Measurements from ENCODE around the gene FOXD4. TPM values are rescaled to one million over a fixed set of nuclear protein-coding genes. Genes with fewer than 3 reads are reported as not detected.
"Not testable (repeated sequence)": the region's sequence is repeated elsewhere in the genome, so short reads cannot be mapped to it uniquely, and the experiment has no call there.

FOXD4 gene
- 0.23 TPM in 1 of 2 replicates, not detected in the other for total RNA-seq

DNA sequence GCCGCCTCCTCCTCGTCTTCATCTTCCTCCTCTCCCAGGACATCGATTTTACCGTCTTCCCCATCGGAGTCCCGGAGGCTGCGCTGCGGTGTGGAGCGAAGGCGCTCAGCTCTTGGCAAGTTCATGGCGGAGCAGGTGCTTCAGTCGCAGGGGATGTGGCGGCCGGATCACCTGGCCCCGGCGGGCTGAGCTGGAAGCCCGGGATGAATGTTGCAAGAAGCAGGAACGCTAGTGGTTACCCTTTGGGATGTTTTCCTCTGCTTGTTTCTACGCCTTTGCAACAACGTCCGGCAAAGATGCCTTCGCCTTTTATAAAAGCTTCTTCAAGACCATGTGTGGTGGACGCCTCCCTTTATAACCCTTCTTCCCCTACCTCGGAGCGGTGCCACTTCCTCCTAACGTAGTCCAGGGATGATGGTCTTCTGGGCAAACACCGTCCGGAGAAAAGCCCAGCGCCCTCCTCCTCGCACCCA is at the start of gene FOXD4:
Gene FOXD4, minus strand, starts transcription at position 423 of the 473 bp plus-strand sequence. Its CDS starts 298 bp downstream, at position 125.
- intact Hi-C loops (cut with micrococcal nuclease): not testable (repeated sequence)

DNA sequence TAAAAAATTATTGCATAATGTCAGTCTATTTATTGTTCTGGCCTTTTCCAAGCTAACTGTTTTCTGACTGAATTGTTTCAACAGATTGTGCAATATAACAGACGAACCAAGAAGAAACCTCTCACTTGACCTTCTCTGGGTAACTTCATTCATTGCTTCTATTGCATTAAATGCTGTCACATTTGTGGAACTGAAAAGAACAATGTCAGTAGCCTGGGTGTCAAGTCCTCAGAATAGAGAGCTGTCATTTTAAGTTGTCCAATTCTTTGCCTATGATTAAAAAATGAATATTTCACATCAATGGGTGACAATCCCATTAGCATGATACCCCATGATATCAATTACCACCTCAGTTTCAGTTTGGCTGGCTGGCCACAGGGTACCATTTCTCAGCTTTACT is 41.7 kb upstream of the FOXD4 start:
- intact Hi-C loops (cut with micrococcal nuclease): not testable (repeated sequence)

DNA sequence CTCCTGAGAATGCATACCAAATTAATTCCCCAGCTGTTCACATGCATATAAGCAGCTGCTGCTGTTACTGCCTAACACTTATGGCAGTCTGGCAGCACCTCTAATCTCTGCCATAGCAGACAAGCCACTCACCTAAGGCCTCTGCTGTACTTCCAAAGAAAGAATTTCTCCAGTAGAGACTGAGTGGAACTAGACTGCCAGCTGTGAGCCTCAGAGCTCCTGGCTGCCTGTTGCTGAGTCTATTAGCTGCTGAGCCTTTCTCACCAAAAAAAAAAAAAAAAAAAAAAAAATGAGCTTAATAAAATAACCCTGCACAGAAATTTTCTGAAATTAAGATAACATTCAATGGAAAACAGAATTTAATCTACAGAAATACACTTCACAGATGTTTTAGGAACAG is 33.0 kb upstream of the FOXD4 start:
- intact Hi-C loops (cut with micrococcal nuclease): not testable (repeated sequence)

DNA sequence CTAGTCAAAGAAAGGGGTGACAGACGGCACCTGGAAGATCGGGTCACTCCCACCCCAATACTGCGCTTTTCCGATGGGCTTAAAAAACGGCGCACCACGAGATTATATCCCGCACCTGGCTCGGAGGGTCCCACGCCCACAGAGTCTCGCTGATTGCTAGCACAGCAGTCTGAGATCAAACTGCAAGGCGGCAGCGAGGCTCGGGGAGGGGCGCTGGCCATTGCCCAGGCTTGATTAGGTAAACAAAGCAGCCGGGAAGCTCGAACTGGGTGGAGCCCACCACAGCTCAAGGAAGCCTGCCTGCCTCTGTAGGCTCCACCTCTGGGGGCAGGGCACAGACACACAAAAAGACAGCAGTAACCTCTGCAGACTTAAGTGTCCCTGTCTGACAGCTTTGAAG is 21.7 kb upstream of the FOXD4 start:
- intact Hi-C loops (cut with micrococcal nuclease): not testable (repeated sequence)

DNA sequence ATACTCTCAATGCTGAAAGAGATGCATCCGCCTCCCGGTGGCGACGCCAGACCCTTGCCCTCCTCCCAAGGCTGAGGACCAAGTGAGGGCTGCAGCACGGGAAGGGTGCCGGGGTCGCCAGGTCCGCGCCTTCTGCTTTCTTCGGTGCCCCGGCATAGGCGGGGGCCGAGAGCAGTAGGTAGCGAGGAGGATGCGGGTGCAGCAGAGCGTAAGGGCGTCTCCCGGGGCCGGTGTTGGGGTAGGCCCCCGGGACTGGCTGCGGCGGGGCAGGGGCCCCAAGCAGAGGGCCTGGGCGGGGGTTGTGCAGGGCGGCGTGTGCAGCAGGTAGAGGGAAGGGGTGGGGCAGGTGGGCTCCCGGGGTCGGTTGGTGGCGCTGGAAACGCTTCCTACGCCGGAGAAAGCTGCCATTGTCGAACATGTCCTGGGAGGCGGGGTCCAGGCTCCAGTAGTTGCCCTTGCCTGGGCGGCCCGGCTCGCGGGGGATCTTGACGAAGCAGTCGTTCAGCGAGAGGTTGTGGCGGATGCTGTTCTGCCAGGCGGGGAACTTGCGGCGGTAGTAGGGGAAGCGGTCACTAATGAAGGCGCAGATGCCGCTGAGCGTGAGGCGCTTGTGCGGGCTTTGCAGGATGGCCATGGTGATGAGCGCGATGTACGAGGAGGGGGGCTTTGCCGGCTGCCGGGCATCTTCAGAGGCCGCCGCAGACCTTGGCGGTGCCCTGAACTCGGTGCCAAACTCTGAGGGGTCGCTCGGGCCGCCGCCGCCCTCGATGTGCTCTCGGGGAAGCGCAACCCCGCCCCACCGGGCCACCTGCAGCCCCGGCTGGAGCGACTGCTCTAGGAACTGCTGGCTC is 848 bp downstream of the FOXD4 start:
- intact Hi-C loops (cut with micrococcal nuclease): not testable (repeated sequence)

DNA sequence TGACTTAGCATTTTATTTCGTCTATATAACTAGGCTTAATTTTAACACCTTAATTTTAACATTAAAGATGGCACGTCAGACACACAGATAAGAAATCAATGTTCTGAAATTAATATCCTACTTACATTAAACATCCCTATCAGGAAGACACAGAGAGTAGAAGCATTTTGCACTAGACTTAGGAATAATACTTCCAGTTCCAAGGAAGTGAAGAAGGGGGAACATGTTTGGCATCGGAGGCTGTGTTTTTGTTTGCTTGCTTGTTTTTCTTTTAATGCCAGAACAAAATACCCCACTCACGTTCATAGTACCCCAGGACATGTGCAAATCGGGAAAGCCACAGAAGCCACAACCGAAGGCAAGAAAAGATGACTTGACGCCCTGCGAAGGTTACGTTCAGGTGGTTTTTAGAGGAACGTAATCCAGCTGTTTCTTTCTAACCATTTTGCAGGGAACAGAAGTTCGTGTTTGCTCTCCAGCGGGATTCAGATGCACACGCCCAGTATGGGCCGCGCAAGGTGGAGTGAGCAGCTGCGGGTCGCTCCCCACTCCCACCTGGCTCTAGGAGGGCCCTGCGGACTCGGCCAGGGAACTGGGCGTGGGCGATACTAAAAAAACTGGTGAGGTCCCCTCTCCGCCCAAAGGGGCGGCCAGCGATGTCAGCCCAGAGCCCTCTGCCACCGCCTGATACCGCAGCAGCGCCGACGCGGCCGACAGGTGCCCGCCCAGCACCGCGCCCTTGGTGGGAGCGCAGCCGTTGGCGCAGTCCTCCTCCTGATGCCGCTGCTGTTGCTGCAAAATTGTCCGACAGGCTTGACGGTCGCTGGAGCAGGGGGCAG is 1.8 kb downstream of the FOXD4 start:
- intact Hi-C loops (cut with micrococcal nuclease): not testable (repeated sequence)

DNA sequence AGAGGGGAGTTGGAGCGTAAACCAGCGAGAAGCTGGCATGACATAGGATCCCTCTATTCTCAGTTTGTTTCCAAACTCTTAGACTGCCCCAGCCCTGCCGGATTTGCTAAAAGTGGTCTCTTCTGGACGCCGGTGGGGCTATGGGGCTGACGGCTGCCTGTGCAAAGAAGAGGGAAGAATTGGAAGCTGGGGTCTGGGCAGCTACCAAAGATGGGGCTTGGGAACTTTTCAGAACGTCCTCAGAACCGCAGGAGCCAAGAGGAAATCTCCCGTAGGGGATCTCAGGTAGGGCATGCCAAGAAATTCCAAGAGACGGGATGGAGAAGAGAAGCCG is 3.1 kb downstream of the FOXD4 start:
- intact Hi-C loops (cut with micrococcal nuclease): not testable (repeated sequence)

DNA sequence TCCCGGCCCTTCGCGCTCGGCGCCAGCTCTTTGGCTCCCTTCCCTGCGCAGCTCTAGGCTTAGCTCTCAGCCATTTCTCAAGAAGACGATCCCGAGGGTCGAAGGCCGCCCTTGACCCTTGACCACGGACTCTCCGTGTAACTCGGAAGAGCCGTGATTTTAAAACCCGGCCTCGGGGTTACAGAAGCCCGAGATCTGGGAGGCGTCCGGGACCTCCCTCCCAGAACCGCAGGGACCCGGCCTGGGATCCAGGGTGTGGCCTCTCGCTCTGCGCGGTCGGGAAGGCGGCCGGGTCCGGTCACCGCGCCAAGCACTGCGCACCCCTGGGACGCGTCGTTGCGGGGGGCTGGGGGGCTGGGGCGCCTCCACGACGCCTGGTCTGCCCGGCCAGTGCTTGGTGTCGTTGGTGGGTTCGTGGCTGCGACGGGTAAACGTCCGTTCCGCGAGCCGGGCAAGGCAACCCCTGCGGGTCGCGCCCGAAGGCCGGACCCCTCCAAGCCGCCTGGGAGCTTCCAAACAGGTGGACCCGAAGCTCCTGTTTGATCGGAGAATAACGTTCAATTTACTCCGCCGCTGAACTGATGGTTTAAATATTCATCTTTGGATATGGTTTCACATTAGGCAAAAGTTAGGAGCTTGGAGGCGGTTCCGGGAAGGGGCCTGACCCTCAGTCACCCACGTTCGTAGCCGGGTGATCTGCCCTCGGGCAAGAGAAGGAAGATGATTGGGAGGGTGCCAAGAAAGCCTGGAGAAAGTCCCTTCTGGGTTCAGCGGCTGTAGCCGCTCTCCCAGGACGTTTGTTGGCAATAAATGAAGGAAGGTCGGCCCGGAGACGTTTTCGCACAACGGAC is 3.7 kb downstream of the FOXD4 start:
- intact Hi-C loops (cut with micrococcal nuclease): not testable (repeated sequence)

DNA sequence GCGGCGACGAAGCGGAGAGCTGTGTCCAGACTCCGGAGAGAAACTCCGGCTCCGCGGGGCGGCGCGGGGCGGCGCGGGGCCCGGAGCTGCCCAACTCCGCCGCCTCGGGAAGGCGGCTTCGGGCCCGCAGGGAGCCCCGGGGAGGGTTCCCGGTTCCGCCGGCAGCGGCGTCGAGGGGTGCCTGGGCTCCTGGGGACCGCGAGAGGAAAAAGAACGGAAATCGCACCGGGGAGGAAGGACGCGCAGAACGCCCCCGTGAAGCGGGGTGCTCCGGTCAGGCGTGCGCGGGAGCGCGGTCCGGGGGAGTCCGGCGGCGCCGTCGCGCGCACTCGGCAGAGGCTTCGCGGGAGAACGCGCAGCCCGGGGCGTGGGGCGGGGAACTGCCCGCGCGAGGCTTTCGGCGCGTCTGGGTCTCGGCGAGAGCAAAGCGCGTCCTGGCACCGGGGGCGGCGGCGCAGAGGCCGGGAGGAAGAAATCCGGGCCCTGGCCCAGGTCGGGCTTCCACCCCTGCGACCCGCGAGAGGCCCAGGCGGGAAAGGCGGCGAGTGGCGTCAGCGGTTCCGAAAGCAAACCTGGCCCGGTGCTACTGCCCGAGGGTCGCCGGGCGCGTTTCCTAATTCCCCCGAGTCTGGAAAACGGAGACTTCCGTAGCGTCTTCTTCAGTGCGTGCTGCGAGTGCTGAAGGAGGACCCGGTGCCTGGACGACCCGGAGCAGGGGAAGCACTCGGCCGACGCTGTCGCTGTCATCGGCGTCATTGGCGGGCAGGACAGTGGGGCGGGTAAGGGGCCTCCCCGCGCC is 4.5 kb downstream of the FOXD4 start:
- intact Hi-C loops (cut with micrococcal nuclease): not testable (repeated sequence)

DNA sequence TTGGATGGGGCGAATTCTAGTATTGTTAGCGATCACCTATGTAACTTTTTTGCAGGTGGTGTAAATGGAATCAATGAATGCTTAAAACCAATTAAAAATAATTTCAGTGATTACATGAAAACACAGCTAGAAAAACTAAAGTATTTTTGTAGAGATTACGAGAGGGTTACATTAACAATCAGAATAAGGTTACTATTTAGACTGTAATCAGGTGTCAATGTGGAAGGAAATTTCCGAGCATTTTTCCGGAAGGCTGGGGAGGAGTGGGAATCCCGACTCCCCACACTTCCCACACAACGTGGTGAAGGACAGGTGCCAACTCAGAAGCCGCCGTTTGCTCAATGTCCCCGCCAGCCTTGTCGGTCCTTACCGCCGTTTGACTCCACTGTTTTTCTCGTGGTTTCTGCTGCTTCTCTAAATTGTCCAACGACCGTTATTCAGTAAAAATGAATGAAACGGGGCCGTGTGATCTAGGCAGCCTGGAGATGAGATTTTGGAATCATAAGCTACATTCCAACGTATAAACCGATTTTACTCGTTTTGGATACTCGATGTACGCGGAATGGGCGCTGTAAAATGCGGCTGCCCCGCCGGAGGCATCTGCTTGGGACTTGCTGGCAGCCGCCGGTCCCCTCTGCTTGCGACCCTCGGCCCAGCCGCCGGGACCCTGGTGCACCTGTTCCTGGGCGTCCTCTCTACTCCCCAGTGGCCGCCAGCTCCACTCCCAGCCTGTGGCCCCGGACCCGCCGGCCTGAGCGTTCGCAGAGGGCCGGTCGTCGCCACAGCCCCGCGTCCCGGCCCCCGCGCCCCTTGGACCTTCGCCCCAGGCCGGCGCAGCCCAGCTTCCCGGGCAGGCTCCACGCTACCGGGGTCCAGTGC is 5.4 kb downstream of the FOXD4 start:
- intact Hi-C loops (cut with micrococcal nuclease): not testable (repeated sequence)

DNA sequence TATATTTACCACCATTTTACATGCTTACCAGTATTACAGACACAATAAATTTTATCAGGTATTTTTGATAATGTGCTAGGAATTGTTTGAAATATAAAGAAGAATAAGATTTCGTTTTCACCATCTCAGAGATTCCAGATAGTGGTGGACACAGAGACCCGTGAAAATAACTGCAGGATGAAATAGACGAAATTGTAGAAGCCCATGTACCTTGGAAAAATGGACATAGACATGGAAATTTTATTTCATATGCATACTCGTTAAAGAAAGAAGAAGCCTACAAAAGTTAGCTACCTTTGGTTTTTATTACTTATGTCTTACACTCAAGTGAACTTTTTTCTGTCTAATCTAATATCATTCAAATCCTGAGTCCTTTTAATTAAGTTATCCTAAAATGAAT is 7.5 kb downstream of the FOXD4 start:
- intact Hi-C loops (cut with micrococcal nuclease): not testable (repeated sequence)

DNA sequence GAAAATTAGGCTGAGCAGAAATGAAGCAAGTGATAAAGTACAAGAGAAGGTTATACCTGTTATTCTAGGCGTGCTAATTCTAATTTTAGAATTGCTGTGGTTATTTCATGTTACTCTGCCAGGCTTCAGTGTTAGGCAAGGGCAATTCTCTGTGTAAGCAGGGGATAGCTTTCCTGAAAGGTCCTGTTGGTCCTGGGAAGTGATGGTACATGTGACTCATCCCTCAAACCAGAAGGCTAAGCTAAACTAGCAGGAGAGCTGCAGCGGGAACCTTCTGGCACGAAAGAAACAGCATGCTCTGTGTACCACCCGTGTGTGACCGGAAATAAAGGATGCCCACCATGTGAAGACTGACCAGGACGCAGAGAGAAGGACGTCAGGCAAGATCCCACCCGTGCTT is 8.7 kb downstream of the FOXD4 start:
- intact Hi-C loops (cut with micrococcal nuclease): not testable (repeated sequence)

DNA sequence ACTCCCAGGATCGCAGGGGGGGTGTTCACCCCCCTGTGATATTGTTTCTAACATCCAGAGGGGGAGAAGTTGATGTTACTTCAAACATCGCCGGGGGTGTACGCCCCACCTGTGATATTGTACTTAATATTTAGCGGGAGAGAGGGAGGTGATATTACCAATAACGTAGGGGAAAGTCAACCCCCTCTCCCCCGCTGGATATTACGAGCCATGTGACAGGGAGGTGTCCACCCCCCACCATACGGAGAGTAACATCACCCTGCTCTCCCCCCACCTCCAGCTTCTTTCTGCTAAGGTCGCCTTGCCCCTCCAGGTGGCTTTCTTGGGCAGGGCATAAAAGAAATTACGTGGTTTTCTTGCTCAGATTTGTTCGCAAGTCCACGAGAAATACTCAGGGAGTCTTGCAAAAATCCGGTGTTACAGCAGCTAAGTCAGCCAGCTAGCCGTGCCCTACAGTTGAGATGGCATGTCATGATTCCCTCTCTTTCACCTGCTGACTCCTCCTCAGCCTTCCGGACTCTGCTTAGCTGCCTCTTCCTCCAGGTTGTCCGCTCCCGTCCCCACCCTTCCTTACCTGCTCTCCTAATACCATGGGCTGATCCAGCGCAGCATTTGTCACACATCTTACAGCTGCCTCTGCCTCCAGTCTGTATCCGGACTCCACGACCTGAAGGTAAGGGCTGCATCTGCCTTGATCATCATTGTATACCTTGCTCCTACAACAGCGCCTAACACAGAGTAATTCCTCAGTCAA is 9.3 kb downstream of the FOXD4 start:
- intact Hi-C loops (cut with micrococcal nuclease): not testable (repeated sequence)

DNA sequence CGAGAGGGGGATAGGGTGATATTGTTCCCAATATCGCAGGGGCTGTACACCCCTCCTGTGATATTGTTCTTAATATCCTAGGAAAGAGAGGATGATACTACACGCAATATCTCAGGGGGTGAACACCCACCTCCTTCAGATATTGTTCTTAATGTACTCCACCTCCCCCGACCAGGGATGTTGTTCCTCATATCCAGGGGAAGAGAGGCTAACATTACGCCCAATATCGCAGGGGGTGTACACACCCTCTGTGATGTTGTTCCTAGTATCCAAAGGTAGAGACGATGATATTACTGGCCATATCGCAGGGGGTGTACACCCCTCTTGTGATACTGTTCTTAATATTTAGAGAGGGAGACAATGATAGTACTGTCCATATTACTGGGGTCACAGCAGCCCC is 12.2 kb downstream of the FOXD4 start:
- intact Hi-C loops (cut with micrococcal nuclease): not testable (repeated sequence)

DNA sequence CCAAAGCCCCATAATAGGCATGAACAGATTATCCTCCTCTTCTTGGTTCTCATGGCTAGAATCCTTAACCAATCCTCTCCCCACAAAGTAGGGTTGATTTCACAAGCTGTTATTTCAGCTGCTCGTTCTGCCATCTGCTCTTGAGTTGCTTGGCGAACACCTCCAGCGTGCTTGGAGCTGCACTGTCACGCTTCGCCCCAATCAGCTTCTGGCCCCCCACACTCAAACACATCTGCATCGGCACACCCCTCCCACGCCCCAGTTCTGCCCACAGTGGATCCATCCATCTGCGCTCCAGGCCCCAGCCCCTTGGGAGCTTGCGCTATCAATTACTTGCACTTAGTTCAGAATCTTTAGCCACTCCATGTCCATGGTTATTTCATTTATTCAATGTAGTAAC is 17.8 kb downstream of the FOXD4 start:
- intact Hi-C loops (cut with micrococcal nuclease): not testable (repeated sequence)

DNA sequence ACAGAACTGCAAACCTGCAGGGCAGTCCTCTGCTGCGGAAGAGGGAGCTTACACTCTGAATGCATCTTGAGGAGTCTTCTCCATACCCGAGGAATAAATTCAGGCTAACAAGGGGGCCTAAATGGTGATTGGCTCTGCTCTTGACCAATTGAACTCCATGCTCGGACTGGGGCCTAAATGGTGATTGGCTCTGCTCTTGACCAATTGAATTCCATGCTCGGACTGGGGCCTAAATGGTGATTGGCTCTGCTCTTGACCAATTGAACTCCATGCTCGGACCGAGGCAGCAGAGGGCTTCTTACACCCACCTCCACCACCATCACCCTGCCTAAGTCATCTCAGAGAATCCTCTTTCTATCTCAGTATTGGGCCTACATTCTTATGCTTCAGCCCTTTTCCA is 18.4 kb downstream of the FOXD4 start:
- intact Hi-C loops (cut with micrococcal nuclease): not testable (repeated sequence)

DNA sequence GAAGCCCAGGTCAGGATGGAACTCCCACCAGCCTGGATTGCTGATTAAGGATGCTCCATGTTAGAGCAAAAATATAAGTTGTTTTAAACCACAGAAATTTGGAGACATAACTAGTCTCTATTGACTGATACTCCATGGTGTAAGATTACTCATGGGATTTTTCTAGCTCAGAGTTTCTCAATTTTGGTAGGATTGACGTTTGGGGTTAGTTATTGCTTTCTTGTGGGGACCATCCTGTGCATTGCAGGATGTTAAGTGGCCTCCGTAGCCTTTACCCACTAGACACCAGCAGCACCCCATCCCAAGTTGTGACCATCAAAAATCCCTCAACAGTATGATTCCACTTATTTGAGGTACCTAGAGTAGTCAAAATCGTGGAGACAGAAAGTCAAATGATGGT is 19.4 kb downstream of the FOXD4 start:
- intact Hi-C loops (cut with micrococcal nuclease): not testable (repeated sequence)

DNA sequence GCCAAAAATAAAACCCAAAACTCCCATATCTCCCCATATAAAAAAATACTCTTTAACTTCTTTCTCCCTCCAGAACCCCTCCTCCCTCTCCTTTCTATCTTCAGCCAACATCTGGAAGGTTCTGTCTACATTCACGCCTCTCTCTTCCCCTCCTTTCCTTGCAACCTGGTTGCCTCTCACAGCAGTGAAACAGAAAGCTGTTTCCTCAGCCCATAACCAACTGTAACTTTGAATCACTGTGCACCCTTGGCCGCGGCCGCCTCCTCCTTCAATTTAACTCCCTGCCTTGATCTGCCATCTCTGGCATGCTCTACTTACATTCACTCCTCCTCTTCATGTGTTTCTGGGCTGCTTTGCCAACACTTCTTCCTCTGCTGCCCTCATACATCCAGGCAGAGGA is 23.2 kb downstream of the FOXD4 start:
- intact Hi-C loops (cut with micrococcal nuclease): not testable (repeated sequence)

DNA sequence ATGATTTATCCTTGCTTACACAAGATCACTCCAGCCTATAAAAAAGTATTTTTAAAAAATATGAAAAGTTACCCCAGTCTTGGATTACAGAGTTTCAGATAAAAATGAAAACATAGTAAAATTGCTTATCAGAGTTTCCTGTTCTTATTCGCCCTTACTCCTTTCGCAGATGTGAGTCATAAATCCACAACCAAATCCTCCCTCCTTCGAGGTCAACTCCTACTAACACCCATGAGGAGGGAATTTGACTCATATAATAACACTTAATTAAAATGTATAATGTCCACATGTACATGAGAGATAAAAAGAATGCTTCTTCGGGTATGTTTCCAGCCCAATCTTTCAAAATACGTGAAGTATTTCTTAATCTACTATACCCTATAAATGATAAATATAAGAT is 23.9 kb downstream of the FOXD4 start:
- intact Hi-C loops (cut with micrococcal nuclease): not testable (repeated sequence)

Data from T-helper 2 cell treated with Interferon-gamma antibody and Interleukin-4, amounts not matched to agents 100 ng/mL and 5 ng/mL, for 36 hours (primary cell).